Lower lobe of right lung (tissue), 2 donors: ENCODE results near the gene PHF20. TPM values are rescaled to one million over a fixed set of nuclear protein-coding genes. Genes with fewer than 3 reads are reported as not detected.
"Not testable (repeated sequence)": the region's sequence is repeated elsewhere in the genome, so short reads cannot be mapped to it uniquely, and the experiment has no call there.

Experiments
- ATAC-seq, 2 donors: fragments of 200-7000 bp; cut with Tn5 transposase; one replicate each; pipeline ENCODE4 v1.9.1; 2020 to 2022; ENCODE audit warnings: mild to moderate bottlenecking in 2 of 2, moderate library complexity in 2 of 2
- DNase-seq: peaks from one replicate; pipeline ENCODE4 v3.0.0-alpha.2; 2020
- H3K27ac ChIP-seq: fragments of 200-600 bp; one replicate; pipeline ENCODE4 v1.8.0; 2022
- H3K27me3 ChIP-seq: fragments of 200-600 bp; one replicate; pipeline ENCODE4 v1.8.0; 2022; ENCODE audit warnings: low read depth
- H3K36me3 ChIP-seq: fragments of 200-600 bp; one replicate; pipeline ENCODE4 v1.8.0; 2022; ENCODE audit warnings: mild to moderate bottlenecking
- H3K4me1 ChIP-seq: fragments of 200-600 bp; one replicate; pipeline ENCODE4 v1.8.0; 2022
- H3K4me3 ChIP-seq: fragments of 200-600 bp; one replicate; pipeline ENCODE4 v1.8.0; 2022; ENCODE audit warnings: mild to moderate bottlenecking
- H3K9me3 ChIP-seq: fragments of 200-600 bp; one replicate; pipeline ENCODE4 v1.8.0; 2022
- CTCF ChIP-seq: fragments of 200-600 bp; IDR thresholded peaks from one replicate; pipeline ENCODE4 v1.8.0; 2022; ENCODE audit warnings: antibody characterized with exemption, mild to moderate bottlenecking
- intact Hi-C: fragments of 100-400 bp; cut with DNase I; formaldehyde crosslinking; loops from one replicate; pipeline ENCODE4 v1.11.0; 2022
- long read RNA-seq: library from polyadenylated mRNA; unstranded; transcript quantifications from one replicate; pipeline ENCODE4 v2.0.0, GENCODE V29; 2021
- total RNA-seq: library from RNA; stranded (reverse); fragmentation: NEBNext Ultra II Directional; extraction: Animal tissue kit (Norgen Biotek cat#: 25700); gene quantifications from one replicate; pipeline ENCODE4 v1.2.1, GENCODE V29; 2021
- donor health status: DM: no; HTN: yes; CAD: no; lungs with severe emphysema.

PHF20 gene
- total RNA-seq, result 47.9 TPM
- long read RNA-seq, partial matches to known transcripts, result 35 of 55 reads
- long read RNA-seq, other reads (novel, unspliced or antisense), result 19 of 55 reads

GRCh38 chr20:35771689-35772562 lies at the start of gene PHF20:
PHF20 (plus strand) TSS chr20:35772015; CDS start chr20:35801523, 29,508 bp downstream.
- ATAC-seq, result peak; percentile 89 to 96
- H3K9me3 ChIP-seq, result no peaks in the 10 kb centered on the region
- DNase-seq, result peak; percentile 100
- intact Hi-C loops, result no loop called here
- peaks cover 10% of the 10 kb centered on the region for H3K36me3 ChIP-seq
- no peak for TF ChIP-seq CTCF
- H3K4me1 ChIP-seq, result peaks cover 75% of the 10 kb centered on the region
- H3K4me3 ChIP-seq, result peak within 1 kb of the TSS; percentile 83
- H3K27me3 ChIP-seq, result no peaks in the 10 kb centered on the region
- peak within 1 kb of the TSS; percentile 96 for H3K27ac ChIP-seq

- H3K27me3 ChIP-seq, H3K9me3 ChIP-seq, H3K4me1 ChIP-seq, intact Hi-C loops, H3K27ac ChIP-seq, H3K4me3 ChIP-seq, DNase-seq, ATAC-seq: not testable (repeated sequence)
- H3K36me3 ChIP-seq, result peaks cover 100% of the 10 kb centered on the region
These were observed 48.6 kb upstream of the PHF20 start for GRCh38 chr20:35723275-35723639.

DNA sequence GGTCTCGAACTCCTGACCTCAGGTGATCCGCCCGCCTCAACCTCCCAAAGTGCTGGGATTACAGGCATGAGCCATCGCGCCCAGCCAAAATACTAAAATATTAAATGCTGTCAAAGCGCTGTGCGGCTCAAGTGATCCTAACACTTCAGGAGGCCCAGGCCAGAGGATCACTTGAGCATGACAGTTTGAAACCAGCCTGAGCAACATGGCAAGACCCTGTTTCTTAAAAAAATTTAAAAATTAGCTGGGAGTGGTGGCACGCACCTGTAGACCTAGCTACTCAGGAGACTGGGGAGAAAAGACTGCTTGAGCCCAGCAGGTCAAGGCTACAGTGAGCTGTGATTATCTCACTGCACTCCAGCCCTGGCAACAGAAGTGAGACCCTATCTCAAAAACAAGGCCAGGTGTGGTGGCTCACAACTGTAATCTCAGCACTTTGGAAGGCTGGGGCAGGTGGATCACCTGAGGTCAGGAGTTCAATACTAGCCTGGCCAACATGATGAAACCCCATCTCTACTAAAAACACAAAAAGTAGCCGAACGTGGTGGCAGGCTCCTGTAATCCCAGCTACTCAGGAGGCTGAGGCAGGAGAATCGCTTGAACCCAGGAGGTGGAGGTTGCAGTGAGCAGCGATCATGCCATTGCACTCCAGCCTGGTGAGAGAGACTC lies 48.0 kb upstream of the PHF20 start:
- ATAC-seq, H3K27me3 ChIP-seq, H3K4me1 ChIP-seq, H3K27ac ChIP-seq, intact Hi-C loops, DNase-seq, H3K9me3 ChIP-seq, H3K4me3 ChIP-seq: not testable (repeated sequence)
- peaks cover 100% of the 10 kb centered on the region for H3K36me3 ChIP-seq

DNA sequence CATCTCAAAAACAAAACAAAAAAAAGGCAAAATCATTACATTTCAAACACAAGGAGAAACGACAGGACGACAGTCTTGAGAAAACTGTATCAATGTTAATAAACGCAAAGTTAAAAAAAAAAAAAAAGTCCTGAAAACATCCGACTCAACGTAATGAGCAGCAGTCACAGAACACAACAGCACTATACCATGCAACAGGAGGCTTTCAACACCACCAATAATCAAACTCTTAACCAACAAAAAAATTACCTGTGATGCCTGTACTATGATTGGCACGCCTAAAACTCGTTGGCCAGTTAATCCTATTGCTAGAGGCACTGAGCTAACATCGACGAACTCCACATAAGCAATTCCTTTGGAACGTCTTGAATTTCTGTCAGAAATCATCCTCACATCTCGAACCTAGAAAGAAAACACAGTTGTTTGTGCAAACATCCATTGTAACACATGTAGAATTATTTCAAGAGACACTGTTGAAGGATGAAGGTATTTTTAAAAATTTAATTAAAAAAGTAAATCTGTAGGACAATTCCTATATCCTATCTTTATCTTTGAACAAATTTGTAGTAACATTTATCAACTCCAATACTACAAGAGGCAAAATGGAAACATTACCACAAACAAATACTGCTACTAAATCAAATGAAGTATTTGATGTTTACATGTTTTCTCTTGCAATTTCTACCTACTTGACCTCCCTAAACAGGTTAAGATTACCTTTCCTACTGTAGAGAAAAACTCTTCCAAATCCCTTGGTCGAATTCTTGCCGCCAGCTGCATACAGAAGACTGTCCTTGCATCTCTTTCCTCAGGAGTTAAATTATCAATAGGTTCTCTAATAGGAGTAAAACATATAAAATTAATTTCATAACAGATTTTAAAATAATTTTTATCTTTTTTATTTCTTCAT lies 47.2 kb upstream of the PHF20 start:
- Histone ChIP-seq H3K9me3 (no peaks in the 10 kb centered on the region), H3K27ac (no peak overlapping the region), H3K27me3 (no peaks in the 10 kb centered on the region), H3K4me1 (peaks cover 11% of the 10 kb centered on the region), H3K4me3 (no peak overlapping the region), H3K36me3 (peaks cover 100% of the 10 kb centered on the region)
- DNase-seq, result no peak
- ATAC-seq, result no peak
- intact Hi-C loops, result no loop called here
- no peak for TF ChIP-seq CTCF

DNA sequence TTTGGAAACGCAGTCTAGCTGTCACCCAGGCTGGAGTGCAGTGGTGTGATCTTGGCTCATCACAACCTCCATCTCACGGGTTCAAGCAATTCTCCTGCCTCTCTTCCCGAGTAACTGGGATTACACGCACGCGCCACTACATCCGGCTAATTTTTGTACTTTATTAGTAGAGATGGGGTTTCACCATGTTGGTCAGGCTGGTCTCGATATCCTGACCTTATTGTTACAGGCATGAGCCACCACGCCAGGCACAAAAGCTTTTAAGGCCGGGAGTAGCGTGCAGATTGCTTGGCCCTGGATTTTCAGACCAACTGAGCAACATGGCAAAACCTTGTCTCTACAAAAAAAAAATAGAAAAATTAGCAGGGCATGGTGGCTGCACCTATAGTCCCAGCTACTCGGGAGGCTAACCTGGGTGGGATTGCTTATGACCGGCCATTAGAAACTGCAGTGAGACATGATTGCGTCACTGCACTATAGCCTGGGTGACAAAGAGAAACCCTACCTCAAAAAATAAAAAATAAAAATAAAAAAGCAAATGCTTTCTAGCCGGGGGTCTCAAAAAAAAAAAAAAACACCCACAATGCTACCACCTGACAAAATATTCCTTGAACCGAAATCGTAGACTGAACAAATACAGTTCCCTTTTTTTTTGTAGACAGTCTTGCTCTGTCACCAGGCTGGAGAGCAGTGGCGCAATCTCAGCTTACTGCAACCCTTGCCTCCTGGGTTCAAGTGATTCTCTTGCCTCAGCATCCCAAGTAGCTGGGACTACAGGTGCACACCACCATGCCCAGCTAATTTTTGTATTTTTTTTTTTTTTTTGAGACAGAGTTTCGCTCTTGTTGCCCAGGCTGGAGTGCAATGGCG lies 44.7 kb upstream of the PHF20 start:
- peak; percentile 65 for DNase-seq
- Histone ChIP-seq H3K9me3 (no peaks in the 10 kb centered on the region), H3K4me3 (no peak overlapping the region), H3K36me3 (peaks cover 100% of the 10 kb centered on the region), H3K27ac (no peak overlapping the region), H3K4me1 (peaks cover 36% of the 10 kb centered on the region), H3K27me3 (no peaks in the 10 kb centered on the region)
- peak; percentile 9 to 54 for ATAC-seq
- intact Hi-C loops, result no loop called here
- no peak for TF ChIP-seq CTCF
